Erythroblast (primary cell): ENCODE measurements around the gene RAB5IF.

Source experiments
- GATA1 ChIP-seq: IDR thresholded peaks from 2 replicates; pipeline ENCODE4 v1.6.1; 2011; ENCODE audit warnings: low read depth, mild to moderate bottlenecking, control low read depth, low read length, moderate library complexity
- POLR2A ChIP-seq: IDR thresholded peaks from 2 replicates; pipeline ENCODE4 v1.6.1; 2011; ENCODE audit warnings: mild to moderate bottlenecking, low read length

DNA sequence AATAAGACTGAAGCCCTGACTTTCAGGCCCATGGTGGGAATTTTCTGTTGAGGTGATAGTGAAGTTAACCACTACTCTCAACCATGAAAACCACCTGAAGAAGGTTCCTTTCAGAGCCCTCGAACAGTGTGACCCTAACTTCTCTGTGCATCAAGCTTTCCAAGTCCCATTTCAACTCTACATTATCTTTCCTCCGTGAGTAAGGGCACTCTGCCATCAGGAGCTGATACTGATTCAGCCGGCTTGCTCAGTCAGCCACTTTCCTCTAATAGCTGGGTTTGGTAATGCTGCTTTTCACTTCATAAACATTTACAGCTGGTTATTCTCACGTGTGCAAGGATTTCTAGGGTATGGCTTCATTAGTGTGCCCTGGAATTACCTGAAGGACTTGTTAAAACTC lies 51.2 kb downstream of the RAB5IF start:
- no peak for TF ChIP-seq POLR2A
- TF ChIP-seq GATA1 = no peak
